Measurements from ENCODE around the gene CLSTN2.

Gene CLSTN2

GRCh38 chr3:139937674-139938279 lies 2.8 kb downstream of the CLSTN2 start:
- H3K27me3 ChIP-seq, result peaks cover 35 to 45% (median 43%) of the 10 kb centered on the region in 11 experiments

DNA sequence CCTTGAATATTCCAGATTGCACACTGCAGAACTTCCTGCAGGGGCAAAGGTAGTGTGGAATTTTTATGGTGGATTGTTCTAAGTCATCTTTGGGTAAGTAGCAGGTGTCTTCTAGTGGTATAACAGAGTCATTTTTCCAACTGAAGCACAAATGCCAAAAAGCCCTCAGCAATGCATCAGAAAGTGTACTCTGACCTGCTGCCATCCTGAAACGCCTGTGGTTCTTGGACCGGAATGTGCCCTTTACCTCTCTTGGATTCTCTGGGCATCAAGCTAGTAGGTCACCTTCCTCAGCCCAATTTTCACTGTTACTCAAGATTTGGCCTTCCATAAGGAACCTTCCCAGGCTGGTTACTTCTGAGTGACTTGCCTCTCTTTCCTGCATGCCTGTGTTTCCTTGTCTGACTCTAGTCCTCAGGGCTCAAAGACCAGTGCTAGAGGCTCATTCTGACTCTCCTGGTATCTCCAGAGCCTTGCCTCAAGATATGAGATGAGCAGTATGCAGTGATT lies 4.8 kb downstream of the CLSTN2 start:
- Histone ChIP-seq H3K36me3 (no peaks in the 10 kb centered on the region), H3K4me3 (no peak overlapping the region), H3K27me3 (peaks cover 26 to 30% (median 29%) of the 10 kb centered on the region in 11 experiments), H3K4me2 (no peak overlapping the region), H4K20me1 (peaks cover 0 to 18% (median 10%) of the 10 kb centered on the region in 11 experiments; a peak in 9 of 22 replicates), H3K9me3 (replicated peaks in 1 of 11) (no peaks in the 10 kb centered on the region), H3K4me1 (peaks cover 11 to 19% (median 15%) of the 10 kb centered on the region in 10 experiments; a peak in 19 of 20 replicates), H3K9ac (no peak overlapping the region), H3K27ac (no peak overlapping the region)
- TF ChIP-seq Cebpa-rat (IDR thresholded peaks at IDR 0.05), result no peak

More at GRCh38 chr3:139937674-139938279, 2.8 kb downstream of the CLSTN2 start:
- Histone ChIP-seq H3K4me2 (no peak overlapping the region), H3K9ac (no peak overlapping the region), H3K36me3 (no peaks in the 10 kb centered on the region), H3K4me3 (no peak overlapping the region), H3K4me1 (peaks cover 11 to 20% (median 16%) of the 10 kb centered on the region in 10 experiments; a peak in 19 of 20 replicates), H3K27ac (no peak overlapping the region), H3K9me3 (replicated peaks in 1 of 11) (no peaks in the 10 kb centered on the region), H4K20me1 (peaks cover 0 to 21% (median 10%) of the 10 kb centered on the region in 11 experiments; a peak in 10 of 22 replicates)
- no peak for TF ChIP-seq Cebpa-rat (IDR thresholded peaks at IDR 0.05)

GRCh38 chr3:139940622-139941021 lies 5.6 kb downstream of the CLSTN2 start:
- H3K27ac ChIP-seq, result no peak overlapping the region
- H3K9ac ChIP-seq, result no peak overlapping the region
- no peak overlapping the region for H3K4me2 ChIP-seq
- no peak overlapping the region for H3K4me3 ChIP-seq
- peaks cover 9 to 14% (median 11%) of the 10 kb centered on the region in 10 experiments; a peak in 18 of 20 replicates for H3K4me1 ChIP-seq
- no peak for TF ChIP-seq Cebpa-rat (IDR thresholded peaks at IDR 0.05)
- peaks cover 17 to 21% (median 20%) of the 10 kb centered on the region in 11 experiments for H3K27me3 ChIP-seq
- no peaks in the 10 kb centered on the region for H3K36me3 ChIP-seq
- peaks cover 0 to 14% (median 8%) of the 10 kb centered on the region in 11 experiments; a peak in 8 of 22 replicates for H4K20me1 ChIP-seq
- H3K9me3 ChIP-seq (replicated peaks in 1 of 11), result no peaks in the 10 kb centered on the region

DNA sequence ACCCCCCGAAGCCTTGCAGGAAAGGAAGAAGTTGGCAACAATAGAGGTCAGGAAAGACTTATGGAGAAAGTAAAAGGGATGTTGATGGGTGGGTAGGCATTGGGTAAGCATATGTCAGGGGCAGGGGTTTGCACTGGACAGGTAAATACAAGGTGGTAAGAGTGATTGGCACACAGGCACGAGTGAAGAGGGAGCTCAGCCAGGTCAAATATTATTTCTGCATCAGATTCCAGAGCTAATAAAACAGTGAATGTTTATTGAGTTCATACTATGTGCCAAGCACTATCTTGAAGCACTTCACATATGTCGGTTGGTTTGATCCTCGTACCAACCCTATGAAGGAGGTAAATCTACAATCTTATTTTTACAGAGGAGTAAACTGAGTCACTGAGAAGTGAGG lies 6.6 kb downstream of the CLSTN2 start:
- TF ChIP-seq Cebpa-rat (IDR thresholded peaks at IDR 0.05), result no peak
- Histone ChIP-seq H3K27me3 (peaks cover 8 to 11% (median 10%) of the 10 kb centered on the region in 11 experiments), H3K4me3 (no peak overlapping the region), H3K36me3 (no peaks in the 10 kb centered on the region), H3K4me2 (no peak overlapping the region), H3K9me3 (replicated peaks in 1 of 11) (no peaks in the 10 kb centered on the region), H3K9ac (no peak overlapping the region), H4K20me1 (peaks cover 0 to 8% (median 0%) of the 10 kb centered on the region in 11 experiments; a peak in 3 of 22 replicates), H3K27ac (no peak overlapping the region), H3K4me1 (peaks cover 0 to 7% (median 1%) of the 10 kb centered on the region in 10 experiments; a peak in 9 of 20 replicates)

- Histone ChIP-seq H3K4me1 (no peaks in the 10 kb centered on the region), H3K9me3 (replicated peaks in 1 of 11) (no peaks in the 10 kb centered on the region), H3K27me3 (no peaks in the 10 kb centered on the region), H3K36me3 (no peaks in the 10 kb centered on the region), H3K4me2 (no peak overlapping the region), H3K4me3 (no peak overlapping the region), H3K27ac (no peak overlapping the region), H3K9ac (no peak overlapping the region), H4K20me1 (no peaks in the 10 kb centered on the region)
- TF ChIP-seq Cebpa-rat (IDR thresholded peaks at IDR 0.05), result no peak
Measured at GRCh38 chr3:139944256-139944910, 9.4 kb downstream of the CLSTN2 start.

DNA sequence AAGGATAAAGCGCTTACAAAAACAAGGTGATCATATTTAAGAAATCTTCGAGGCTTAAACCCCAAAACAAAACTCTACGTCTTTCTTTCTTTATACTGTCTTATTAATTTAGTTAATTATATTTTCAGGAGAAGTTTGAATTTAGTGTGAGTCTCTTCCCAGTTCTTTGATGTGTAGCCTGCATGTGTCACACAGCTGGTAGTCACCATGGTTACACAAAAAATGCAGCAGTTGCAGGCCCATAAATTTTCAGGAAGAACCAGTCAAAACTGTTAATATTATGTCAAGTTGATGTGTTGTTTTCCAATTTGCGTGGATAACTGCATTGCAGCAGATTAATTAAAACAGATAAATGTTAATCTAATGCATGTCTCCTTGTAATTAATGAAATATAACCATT lies 10.4 kb downstream of the CLSTN2 start:
- H3K36me3 ChIP-seq, result no peaks in the 10 kb centered on the region
- H3K27me3 ChIP-seq, result no peaks in the 10 kb centered on the region
- H3K4me1 ChIP-seq, result no peaks in the 10 kb centered on the region
- no peak for TF ChIP-seq Cebpa-rat (IDR thresholded peaks at IDR 0.05)
- H4K20me1 ChIP-seq, result no peaks in the 10 kb centered on the region
- no peak overlapping the region for H3K27ac ChIP-seq
- no peak overlapping the region for H3K4me2 ChIP-seq
- H3K4me3 ChIP-seq, result no peak overlapping the region
- H3K9me3 ChIP-seq (replicated peaks in 1 of 11), result no peaks in the 10 kb centered on the region
- no peak overlapping the region for H3K9ac ChIP-seq

- Histone ChIP-seq H3K9ac (no peak overlapping the region), H3K4me2 (no peak overlapping the region), H3K4me1 (no peaks in the 10 kb centered on the region), H3K27ac (no peak overlapping the region), H3K9me3 (replicated peaks in 1 of 11) (no peaks in the 10 kb centered on the region), H3K4me3 (no peak overlapping the region), H3K27me3 (no peaks in the 10 kb centered on the region), H4K20me1 (no peaks in the 10 kb centered on the region), H3K36me3 (no peaks in the 10 kb centered on the region)
- no peak for TF ChIP-seq Cebpa-rat (IDR thresholded peaks at IDR 0.05)
Measured at GRCh38 chr3:139945942-139946341, 11.0 kb downstream of the CLSTN2 start.

DNA sequence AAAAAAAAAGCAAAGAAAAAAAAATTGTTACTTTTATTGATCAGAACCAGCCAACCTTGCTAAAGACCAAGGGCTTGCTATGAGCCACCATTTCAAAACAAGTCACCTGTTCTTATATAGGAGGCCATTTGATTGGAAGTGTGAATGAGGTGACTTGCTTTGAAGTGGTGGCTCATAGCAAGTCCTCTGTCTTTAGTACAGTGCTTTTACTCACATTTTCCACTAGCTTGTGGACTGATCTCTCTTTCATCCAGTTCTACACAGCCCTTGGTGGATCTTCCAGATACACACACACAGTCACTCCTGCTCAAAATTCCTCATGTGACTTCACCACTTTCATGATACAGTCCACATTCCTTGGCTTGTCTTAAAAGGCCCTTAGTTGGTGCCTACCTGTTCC lies 13.5 kb downstream of the CLSTN2 start:
- Histone ChIP-seq H3K4me2 (no peak overlapping the region), H3K36me3 (no peaks in the 10 kb centered on the region), H3K9me3 (replicated peaks in 1 of 11) (no peaks in the 10 kb centered on the region), H3K9ac (no peak overlapping the region), H3K27me3 (no peaks in the 10 kb centered on the region), H3K4me1 (no peaks in the 10 kb centered on the region), H3K27ac (no peak overlapping the region), H3K4me3 (no peak overlapping the region), H4K20me1 (no peaks in the 10 kb centered on the region)
- TF ChIP-seq Cebpa-rat (IDR thresholded peaks at IDR 0.05), result no peak

DNA sequence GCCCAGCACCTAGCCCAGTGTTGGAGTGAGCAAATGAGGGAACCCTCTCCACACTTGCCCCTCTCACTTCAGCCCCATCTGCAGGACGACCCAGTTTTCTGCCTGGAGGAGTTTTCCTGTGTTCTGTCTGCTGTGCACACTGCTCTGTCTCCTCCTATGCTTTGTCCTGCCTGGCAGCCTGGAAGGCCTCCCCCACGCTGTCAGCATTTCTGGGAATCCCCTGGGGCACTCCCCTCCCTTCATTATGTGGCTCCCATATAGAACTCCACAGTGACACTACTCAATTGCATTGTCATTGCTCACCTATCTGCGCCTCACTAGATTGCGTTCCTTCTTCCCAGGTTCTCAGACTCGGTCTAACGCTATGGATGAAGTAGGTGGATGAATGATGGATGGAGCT lies 13.9 kb downstream of the CLSTN2 start:
- no peak overlapping the region for H3K4me2 ChIP-seq
- H3K36me3 ChIP-seq, result no peaks in the 10 kb centered on the region
- H4K20me1 ChIP-seq, result no peaks in the 10 kb centered on the region
- no peak overlapping the region for H3K4me3 ChIP-seq
- H3K9ac ChIP-seq, result no peak overlapping the region
- H3K27ac ChIP-seq, result no peak overlapping the region
- no peak for TF ChIP-seq Cebpa-rat (IDR thresholded peaks at IDR 0.05)
- no peaks in the 10 kb centered on the region for H3K9me3 ChIP-seq (replicated peaks in 1 of 11)
- H3K4me1 ChIP-seq, result no peaks in the 10 kb centered on the region
- H3K27me3 ChIP-seq, result no peaks in the 10 kb centered on the region
